ENCODE measurements around the gene PGLYRP3. TPM values are rescaled to one million over a fixed set of nuclear protein-coding genes. Genes with fewer than 3 reads are reported as not detected.

PGLYRP3 gene
- total and polyA plus RNA-seq, 9 of the 15 experiments (the other 6 are each of a cell fraction or from before 2014, with no cell fraction given), result not detected

DNA sequence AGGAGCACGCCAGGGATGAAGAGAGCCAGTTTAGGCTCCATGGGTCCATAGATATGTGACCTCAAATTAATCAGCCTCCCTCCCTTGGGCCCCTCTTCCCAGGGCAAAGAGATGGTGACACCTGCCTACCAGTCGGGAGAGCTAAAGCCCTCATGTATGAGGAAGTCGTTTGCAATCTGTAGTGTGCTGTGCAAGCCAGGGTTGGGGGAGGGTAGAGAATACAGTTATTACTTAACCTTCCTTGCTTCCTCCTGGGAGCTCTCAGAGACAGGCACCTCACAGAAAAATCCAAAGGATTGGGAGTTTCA lies 31.9 kb upstream of the PGLYRP3 start:
- peaks cover 3 to 17% of the 10 kb centered on the region in 2 experiments; a peak in 3 of 5 replicates for H3K27me3 ChIP-seq (ENCODE audit: control insufficient read depth in 2 of 2, insufficient read depth in 2 of 2, low read length in 2 of 2)
- H3K4me1 ChIP-seq (replicated peaks in 1 of 2; ENCODE audit: control insufficient read depth in 2 of 2, insufficient read depth in 2 of 2, low read length in 2 of 2), result peaks cover 30 to 39% of the 10 kb centered on the region in 2 experiments
- H4K20me1 ChIP-seq (replicated peaks; ENCODE audit: control insufficient read depth, insufficient read depth, low read length), result peaks cover 18% of the 10 kb centered on the region
- ATAC-seq, result peak; percentile 32
- H3K9me3 ChIP-seq (replicated peaks; ENCODE audit: control insufficient read depth, insufficient read depth, low read depth, low read length), result no peaks in the 10 kb centered on the region
- H2AFZ ChIP-seq (ENCODE audit: low read depth, low read length), result no peak overlapping the region
- no peak for FAIRE-seq
- POLR2A ChIA-PET, result no interaction called here
- no peaks in the 10 kb centered on the region for H3K36me3 ChIP-seq (ENCODE audit: control insufficient read depth, insufficient read depth, low read length)
- BruUV-seq (replicated peaks), result no TSS peak
- H3K79me2 ChIP-seq (ENCODE audit: control insufficient read depth, insufficient read depth, low read length), result no peaks in the 10 kb centered on the region
- TF ChIP-seq L3MBTL2 (IDR thresholded peaks at IDR 0.05) (0 out of 2 replicates have a peak, but pooled peaks have one; percentile 5), ZNF668 (CRISPR knock-in tag; IDR thresholded peaks at IDR 0.05) (no peak), GABPA (tag; conservative IDR thresholded peaks at IDR 0.05; ENCODE audit: low read depth) (no peak), LEF1 (IDR thresholded peaks at IDR 0.05) (0 out of 2 replicates have a peak, but pooled peaks have one; percentile 12), CEBPB (tag; IDR thresholded peaks at IDR 0.05) (peak; percentile 32; the same call in 1 of the 2 replicates), SPI1 (IDR thresholded peaks at IDR 0.05; ENCODE audit: borderline replicate concordance, low read depth, low read length) (peak; percentile 58; the same call in 1 of the 2 replicates), TCF7 (IDR thresholded peaks at IDR 0.05; ENCODE audit: borderline replicate concordance) (no peak), ZNF384 (IDR thresholded peaks at IDR 0.05; ENCODE audit: low read depth, low read length) (no peak), KLF16 (IDR thresholded peaks at IDR 0.05) (no peak)
- CTCF ChIA-PET (ENCODE audit: low intra/inter-chr PET ratio), result no interaction called here
- peak overlapping the region in 1 of 2 experiments; percentile 6; a peak in 1 of 4 replicates for H3K9ac ChIP-seq (ENCODE audit: insufficient read depth in 1 of 2, low read depth in 2 of 2, low read length in 2 of 2)
- in situ Hi-C loops (cut with MboI), result no loop called here
- peak overlapping the region; percentile 78 for H3K4me2 ChIP-seq (ENCODE audit: insufficient read depth, low read length)
- intact Hi-C loops (cut with micrococcal nuclease), result no loop called here
- no peak for DNase-seq (ENCODE audit: extremely low read depth in 1 of 4, low spot score in 3 of 4)
- H3K4me3 ChIP-seq, result no peak overlapping the region
- 20% methylated on average over 3 of the region's 3 CpGs for WGBS (ENCODE audit: insufficient coverage, low coverage, missing lambda C conversion rate)
- no peaks in the 10 kb centered on the region for H3K9me1 ChIP-seq (ENCODE audit: control insufficient read depth, insufficient read depth, low read length)
- peak overlapping the region; percentile 68; the same call in 1 of the 3 replicates for H3K27ac ChIP-seq (ENCODE audit: extremely low read depth, low read depth, low read length)

Data from K562 (cell line).